Heart left ventricle (tissue), 16 donors: Measurements from ENCODE around the gene MGAT4A. TPM values are rescaled to one million over a fixed set of nuclear protein-coding genes. Genes with fewer than 3 reads are reported as not detected.

Source experiments
- ATAC-seq, 4 donors: fragments of 200-7000 bp; cut with Tn5 transposase; one replicate each; pipeline ENCODE4 v1.9.1; 2020 to 2022; ENCODE audit warnings: moderate library complexity in 4 of 4, mild to moderate bottlenecking in 3 of 4, moderate number of reproducible peaks in 1 of 4
- DNase-seq, 5 donors: peaks; one replicate each; pipeline ENCODE4 v3.0.0-alpha.2; 2020
- H3K27ac ChIP-seq, 12 donors: fragments of 200-600 bp; sonication (generic) in 4 of 12; one replicate each; pipeline versions ENCODE4 v1.5.0 to v1.8.0; 2016 to 2022; ENCODE audit warnings: mild to moderate bottlenecking in 2 of 12
- H3K27me3 ChIP-seq, 9 donors: fragments of 200-600 bp; sonication (generic) in 2 of 9; one replicate each; pipeline versions ENCODE4 v1.5.1 to v1.8.0; 2016 to 2022; ENCODE audit warnings: mild to moderate bottlenecking in 3 of 9
- H3K36me3 ChIP-seq, 9 donors: fragments of 200-600 bp; sonication (generic) in 2 of 9; one replicate each; pipeline versions ENCODE4 v1.5.0 to v1.8.0; 2018 to 2022; ENCODE audit warnings: mild to moderate bottlenecking in 2 of 9
- H3K4me1 ChIP-seq, 12 donors: fragments of 200-600 bp; sonication (generic) in 4 of 12; one replicate each; pipeline versions ENCODE4 v1.5.0 to v1.8.0; 2016 to 2022; ENCODE audit warnings: mild to moderate bottlenecking in 3 of 12
- H3K4me3 ChIP-seq, 12 donors: fragments of 200-600 bp; sonication (generic) in 4 of 12; one replicate each; pipeline versions ENCODE4 v1.5.0 to v1.8.0; 2017 to 2022; ENCODE audit warnings: mild to moderate bottlenecking in 9 of 12, moderate library complexity in 4 of 12
- H3K9me3 ChIP-seq, 12 donors: fragments of 200-600 bp; sonication (generic) in 4 of 12; one replicate each; pipeline versions ENCODE4 v1.5.0 to v1.8.0; 2016 to 2022; ENCODE audit warnings: mild to moderate bottlenecking in 1 of 12
- POLR2A ChIP-seq, 2 donors: fragments of 450-650 bp; IDR thresholded peaks; one replicate each; pipeline ENCODE4 v1.6.1; 2017; ENCODE audit warnings: antibody characterized with exemption in 2 of 2, mild to moderate bottlenecking in 2 of 2, moderate library complexity in 2 of 2
- WGBS, 4 donors: extraction: QIAGEN DNeasy Blood & Tissue Kit in 2 of 4; methylation state at CpG; one replicate each; pipeline versions ENCODE4 v1.1.5 to v1.1.7; 2013 to 2018; 5-methylcytosine and 5-hydroxymethylcytosine counted together
- intact Hi-C, 10 donors: fragments of 100-400 bp; cut with DNase I; formaldehyde crosslinking; loops; one replicate each; pipeline versions ENCODE4 v1.11.1 to v1.14.2; 2022
- polyA plus RNA-seq, 2 donors: library from polyadenylated mRNA; stranded (reverse); fragments of 200-250 nt; gene quantifications; one replicate each; pipeline ENCODE4 v1.2.3, GENCODE V29; 2013
- total RNA-seq, 9 donors: library from RNA; depleted of rRNA in 2 of 9; stranded (reverse); fragments of >200 nt in 2 of 9; fragmentation: NEBNext Ultra II Directional in 3 of 9; extraction: Animal tissue kit (Norgen Biotek cat#: 25700) in 3 of 9; gene quantifications; one replicate each; pipeline versions ENCODE4 v1.1.0 to v1.2.4, GENCODE V29; 2016 to 2023
- TF ChIP-seq, protein P1 (sequence below), 12 donors: fragments of 200-600 bp; sonication (generic) in 4 of 12; IDR thresholded peaks; one replicate each; pipeline versions ENCODE4 v1.5.0 to v1.8.0; 2018 to 2022; ENCODE audit warnings: antibody characterized with exemption in 12 of 12, mild to moderate bottlenecking in 5 of 12
- donor health status: ischemic (EF 13 %, LVEDD 7.1; RV severe dilation, severe dysfunction).
- donor health status: healthy with polysubstance abuse.
- donor health status: DM: no; HTN: yes; CAD: no.
- donor health status: DM: no; HTN: no; CAD: no.
- donor health status: ischemic (EF 25% LVEDD 6.9; RV normal size, moderate dysfunction).
- donor health status: ischemic (EF 25% LVEDD 5.7; RV mildly dilated, moderate dysfunction).
- donor health status: healthy.
- donor health status: DM: yes; HTN: yes; CAD: no.
- donor health status: ischemic (EF 35%, LVEDD 5.7; RV mildly dilated, moderate dysfunction).
- donor health status: nonischemic (EF 11% LVEDD 7.7; RV severe dilation, severe dysfunction).
- donor health status: DM: yes; HTN: yes; CAD: no.
- donor health status: PGD.
- donor health status: ischemic (EF 29% LVEDD 5.4; RV normal size, mild dysfunction).
- donor health status: nonischemic (EF 23%, LVEDD 6.1; RV moderate dilation, normal function).

Gene MGAT4A
- total and polyA plus RNA-seq, 11 donors = 4.2 to 45.0 (median 17.7) TPM

DNA sequence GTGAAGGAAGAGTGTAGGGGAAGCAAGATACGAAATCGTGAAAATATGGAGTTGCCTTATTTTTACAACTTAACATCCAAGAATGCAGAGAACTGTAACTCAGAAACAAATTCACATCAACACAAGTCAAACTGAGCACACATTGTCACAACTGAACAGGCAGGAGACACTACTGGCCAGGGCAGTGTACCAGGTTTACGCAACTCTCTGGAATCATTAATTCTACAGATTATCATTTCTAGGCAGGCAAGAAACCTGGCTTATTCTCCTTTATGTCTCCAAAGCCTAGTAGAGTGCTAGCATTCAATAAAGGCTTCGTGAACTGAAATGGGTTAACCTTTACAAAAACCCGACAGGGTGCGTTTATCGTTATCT, 123.2 kb downstream of the MGAT4A start:
- intact Hi-C loops = loop anchor here in 5 of 10 donors (2.0 to 10.0 kb wide), 4 partner anchors 40 to 195 kb away; partner anchors contain the start of gene INPP4A (in 2 of the 5)
- ATAC-seq (peak in 2 of 4 donors; percentile 5 to 7), DNase-seq (no peak)
- peak overlapping the region; percentile 89 to 100 (median 96) for H3K27ac ChIP-seq
- WGBS, 4 donors = 7 to 8% (median 7%) methylated on average over 7 of the region's 7 CpGs
- H3K4me3 ChIP-seq = peak overlapping the region; percentile 63 to 99 (median 87)
- TF ChIP-seq, protein P1, sequence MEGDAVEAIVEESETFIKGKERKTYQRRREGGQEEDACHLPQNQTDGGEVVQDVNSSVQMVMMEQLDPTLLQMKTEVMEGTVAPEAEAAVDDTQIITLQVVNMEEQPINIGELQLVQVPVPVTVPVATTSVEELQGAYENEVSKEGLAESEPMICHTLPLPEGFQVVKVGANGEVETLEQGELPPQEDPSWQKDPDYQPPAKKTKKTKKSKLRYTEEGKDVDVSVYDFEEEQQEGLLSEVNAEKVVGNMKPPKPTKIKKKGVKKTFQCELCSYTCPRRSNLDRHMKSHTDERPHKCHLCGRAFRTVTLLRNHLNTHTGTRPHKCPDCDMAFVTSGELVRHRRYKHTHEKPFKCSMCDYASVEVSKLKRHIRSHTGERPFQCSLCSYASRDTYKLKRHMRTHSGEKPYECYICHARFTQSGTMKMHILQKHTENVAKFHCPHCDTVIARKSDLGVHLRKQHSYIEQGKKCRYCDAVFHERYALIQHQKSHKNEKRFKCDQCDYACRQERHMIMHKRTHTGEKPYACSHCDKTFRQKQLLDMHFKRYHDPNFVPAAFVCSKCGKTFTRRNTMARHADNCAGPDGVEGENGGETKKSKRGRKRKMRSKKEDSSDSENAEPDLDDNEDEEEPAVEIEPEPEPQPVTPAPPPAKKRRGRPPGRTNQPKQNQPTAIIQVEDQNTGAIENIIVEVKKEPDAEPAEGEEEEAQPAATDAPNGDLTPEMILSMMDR (IDR thresholded peaks at IDR 0.05) = no peak
- TF ChIP-seq POLR2A (IDR thresholded peaks at IDR 0.05) = no peak
- no peaks in the 10 kb centered on the region for H3K9me3 ChIP-seq
- no peaks in the 10 kb centered on the region for H3K27me3 ChIP-seq
- peaks cover 0 to 54% (median 40%) of the 10 kb centered on the region in 9 donors for H3K36me3 ChIP-seq
- peaks cover 12 to 66% (median 49%) of the 10 kb centered on the region in 12 donors for H3K4me1 ChIP-seq

DNA sequence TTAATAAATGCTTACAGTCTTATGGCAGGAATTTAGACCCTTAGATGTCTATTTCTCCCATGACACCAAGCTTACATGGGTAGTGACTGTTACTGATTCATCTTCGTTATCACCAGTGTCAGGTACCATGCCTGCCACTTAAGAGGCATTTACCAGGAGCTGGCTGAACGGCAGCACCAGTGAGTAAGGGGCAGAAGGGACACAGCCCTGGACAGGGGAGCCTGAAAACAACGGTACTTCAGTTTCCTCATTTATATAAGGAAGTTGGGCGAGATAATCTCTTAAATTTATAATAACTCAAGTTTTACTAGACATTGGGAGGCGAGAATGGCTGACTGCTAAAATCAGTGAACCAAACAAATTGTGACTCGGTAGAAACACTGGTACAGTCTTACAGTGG, 123.8 kb downstream of the MGAT4A start:
- TF ChIP-seq, protein P1 (IDR thresholded peaks at IDR 0.05) = no peak
- TF ChIP-seq POLR2A (IDR thresholded peaks at IDR 0.05) = no peak
- DNase-seq (no peak), ATAC-seq (no peak)
- intact Hi-C loops = loop anchor here in 5 of 10 donors (5.0 to 10.0 kb wide), 3 partner anchors 40 to 195 kb away; partner anchors contain the start of gene INPP4A (in 2 of the 5)
- 58 to 64% (median 60%) methylated on average over 6 of the region's 6 CpGs for WGBS, 4 donors
- Histone ChIP-seq H3K36me3 (peaks cover 0 to 53% (median 40%) of the 10 kb centered on the region in 9 donors), H3K27ac (peak overlapping the region in 3 of 12 donors; percentile 89 to 99 (median 98)), H3K4me1 (peaks cover 12 to 65% (median 49%) of the 10 kb centered on the region in 12 donors), H3K4me3 (peak overlapping the region in 10 of 12 donors; percentile 72 to 99 (median 87)), H3K27me3 (no peaks in the 10 kb centered on the region), H3K9me3 (no peaks in the 10 kb centered on the region)

- H3K27me3 ChIP-seq = no peaks in the 10 kb centered on the region
- no peak overlapping the region for H3K27ac ChIP-seq
- 78 to 85% (median 84%) methylated on average over 7 of the region's 7 CpGs for WGBS, 4 donors
- peak overlapping the region in 2 of 12 donors; percentile 1 to 96 for H3K4me3 ChIP-seq
- peaks cover 0 to 55% (median 40%) of the 10 kb centered on the region in 9 donors for H3K36me3 ChIP-seq
- peaks cover 12 to 59% (median 47%) of the 10 kb centered on the region in 12 donors for H3K4me1 ChIP-seq
- no peak for ATAC-seq
- no peak for DNase-seq
- no peaks in the 10 kb centered on the region for H3K9me3 ChIP-seq
- no peak for TF ChIP-seq POLR2A (IDR thresholded peaks at IDR 0.05)
- TF ChIP-seq, protein P1 (IDR thresholded peaks at IDR 0.05) = no peak
- intact Hi-C loops = loop anchor here in 5 of 10 donors (5.0 to 10.0 kb wide), 3 partner anchors 39 to 194 kb away; partner anchors contain the start of gene INPP4A (in 2 of the 5)
Measured at GRCh38 chr2:98606431-98606830, 124.5 kb downstream of the MGAT4A start.

- peaks cover 0 to 55% (median 42%) of the 10 kb centered on the region in 9 donors for H3K36me3 ChIP-seq
- H3K4me3 ChIP-seq = no peak overlapping the region
- WGBS, 4 donors = 68 to 76% (median 70%) methylated on average over 3 of the region's 3 CpGs
- no peak for DNase-seq
- no peaks in the 10 kb centered on the region for H3K27me3 ChIP-seq
- H3K4me1 ChIP-seq = peaks cover 9 to 46% (median 34%) of the 10 kb centered on the region in 12 donors
- H3K27ac ChIP-seq = no peak overlapping the region
- intact Hi-C loops = loop anchor here in 5 of 10 donors (5.0 to 10.0 kb wide), 3 partner anchors 38 to 193 kb away; partner anchors contain the start of gene INPP4A (in 2 of the 5)
- no peaks in the 10 kb centered on the region for H3K9me3 ChIP-seq
- ATAC-seq = no peak
- no peak for TF ChIP-seq POLR2A (IDR thresholded peaks at IDR 0.05)
- TF ChIP-seq, protein P1 (IDR thresholded peaks at IDR 0.05) = no peak
Measured at GRCh38 chr2:98605076-98605475, 125.9 kb downstream of the MGAT4A start.
